SKM-1 treated with dmso at 0.1 percent for 144 hours (cell line): ENCODE data around the gene TMEM89.

Experiments
- DNase-seq: peaks from one replicate; lab custom pipeline; 2025; ENCODE audit not compliant: unreplicated experiment; lab: John Stamatoyannopoulos, UW

TMEM89 gene

DNA sequence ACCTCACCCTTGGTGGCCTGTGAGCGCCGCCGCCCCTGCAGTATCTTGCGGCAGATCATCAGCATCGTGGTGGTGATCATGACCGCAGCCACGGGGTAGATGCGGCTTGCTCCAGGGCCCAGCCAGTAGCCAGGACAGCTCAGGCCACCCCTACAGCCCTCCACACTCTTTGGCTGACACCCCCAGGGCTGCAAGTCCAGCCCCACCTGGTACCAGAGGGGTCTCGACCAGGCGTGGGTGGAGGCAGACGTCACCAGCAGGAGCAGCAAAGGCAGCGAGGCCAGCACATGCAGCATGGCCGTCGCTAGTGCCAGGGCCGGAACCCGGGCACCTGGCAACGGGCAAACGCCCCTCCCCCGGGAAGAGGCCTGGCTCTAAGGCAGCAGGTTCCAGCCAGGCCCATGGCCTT lies at the start of gene TMEM89:
TMEM89 (minus strand) TSS at position 309 of the 409 bp plus-strand sequence; CDS start at position 296, 13 bp downstream.
- DNase-seq: no peak

DNA sequence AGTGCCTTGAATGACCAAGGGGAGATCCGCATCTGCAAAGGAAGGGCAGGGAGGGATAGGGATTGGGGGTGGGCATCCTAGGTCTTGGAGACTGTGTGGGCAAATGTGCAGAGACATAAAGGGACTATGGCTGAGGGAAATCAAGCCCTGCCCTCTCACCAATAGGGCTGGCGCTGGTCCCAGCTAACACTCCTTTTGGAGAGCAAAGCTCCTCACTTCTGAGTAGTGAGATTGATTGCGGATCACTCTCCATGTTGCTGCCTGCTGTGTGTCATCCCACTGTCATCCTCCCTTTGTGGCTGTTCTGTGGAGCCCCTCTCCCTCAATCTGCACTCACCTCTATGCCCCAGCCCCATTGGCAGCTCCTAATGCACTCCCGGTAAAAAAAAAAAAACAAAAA lies 43.4 kb upstream of the TMEM89 start:
- no peak for DNase-seq

DNA sequence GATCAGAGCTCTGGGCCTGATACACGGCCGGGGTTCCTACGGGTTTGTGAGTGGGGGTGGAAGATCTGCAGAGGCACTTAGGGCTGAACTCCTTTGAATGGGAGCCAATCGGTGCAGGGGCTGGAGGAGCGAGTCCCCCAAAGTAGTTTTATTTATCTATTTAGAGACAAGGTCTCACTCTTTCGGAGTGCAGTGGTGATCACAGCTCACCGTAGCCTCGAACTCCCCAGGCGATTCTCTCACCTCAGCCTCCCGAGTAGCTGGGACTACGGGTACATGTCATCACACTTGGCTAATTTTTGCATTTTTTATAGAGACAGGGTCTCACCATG lies 42.7 kb upstream of the TMEM89 start:
- DNase-seq: no peak

GRCh38 chr3:48663489-48664312 lies 42.1 kb upstream of the TMEM89 start:
- peak; percentile 95 for DNase-seq

DNA sequence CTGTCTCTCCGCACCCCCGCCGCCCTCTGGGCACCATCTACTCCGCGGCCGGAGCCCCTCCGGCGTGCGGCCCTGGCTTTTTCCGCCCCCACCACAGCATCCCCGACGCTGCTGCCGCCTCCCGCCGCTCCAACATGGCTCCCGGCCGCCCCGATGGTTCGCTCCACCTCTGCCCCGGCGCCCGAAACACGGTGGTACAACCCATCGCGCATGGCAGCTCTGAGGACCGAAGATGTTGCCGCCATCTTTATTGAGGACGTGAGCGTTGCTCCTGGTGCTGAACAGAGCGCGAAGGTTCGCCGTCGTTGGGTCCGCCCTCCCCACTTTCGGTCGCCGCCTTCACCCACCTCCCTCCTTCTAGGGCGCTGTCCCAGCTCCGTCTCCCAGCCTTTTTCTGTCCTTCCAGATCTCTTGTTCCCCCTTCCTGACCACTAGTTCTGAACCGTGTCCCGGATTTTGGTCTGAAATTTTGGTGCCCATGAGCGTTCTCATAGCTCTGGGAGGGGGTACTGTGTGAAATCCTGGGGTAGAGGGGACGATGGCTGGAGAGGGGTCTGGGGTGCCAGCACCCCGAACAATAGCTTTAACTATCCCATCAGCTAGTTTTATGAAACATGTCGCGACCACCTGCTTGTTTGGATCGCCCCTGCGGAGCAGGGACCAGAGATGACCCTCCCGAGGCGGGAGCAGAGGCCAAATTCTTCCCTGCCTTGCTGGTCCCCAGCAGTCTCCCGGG lies 41.4 kb upstream of the TMEM89 start, which contains the start of gene CELSR3:
CELSR3 (minus strand) TSS at position 134 of the 736 bp plus-strand sequence. CDS start 252 bp downstream, outside the sequence.
- peak; percentile 62 for DNase-seq

- DNase-seq: no peak
Measured at GRCh38 chr3:48662145-48662752, 40.7 kb upstream of the TMEM89 start.

- no peak for DNase-seq
Measured at GRCh38 chr3:48661501-48662144, 40.1 kb upstream of the TMEM89 start.

- no peak for DNase-seq
Measured at GRCh38 chr3:48660800-48661400, 39.3 kb upstream of the TMEM89 start.

- no peak for DNase-seq
Measured at GRCh38 chr3:48656841-48657281, 35.3 kb upstream of the TMEM89 start.

GRCh38 chr3:48656061-48656840 lies 34.7 kb upstream of the TMEM89 start:
- peak; percentile 65 for DNase-seq

GRCh38 chr3:48655606-48656005 lies 34.0 kb upstream of the TMEM89 start:
- DNase-seq: no peak

DNA sequence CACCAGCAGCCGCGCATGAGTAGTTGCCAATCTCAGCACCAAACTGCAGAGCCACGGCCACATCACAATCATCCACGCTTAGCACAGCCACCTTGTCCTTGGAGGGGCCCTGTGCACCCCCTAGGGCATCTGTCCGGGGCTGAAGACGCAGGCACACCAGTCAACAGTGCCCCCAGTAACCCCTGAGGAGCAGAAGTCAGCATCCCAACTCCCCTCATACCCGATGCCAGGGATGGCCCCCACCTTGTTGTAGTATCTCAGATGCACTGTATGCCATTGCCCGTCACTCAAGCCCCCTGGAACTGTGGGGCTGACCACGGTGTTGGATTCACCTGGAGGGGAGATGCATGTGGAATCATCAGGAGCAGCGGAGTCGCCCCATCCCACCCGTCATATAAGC lies 33.5 kb upstream of the TMEM89 start:
- DNase-seq: no peak

DNA sequence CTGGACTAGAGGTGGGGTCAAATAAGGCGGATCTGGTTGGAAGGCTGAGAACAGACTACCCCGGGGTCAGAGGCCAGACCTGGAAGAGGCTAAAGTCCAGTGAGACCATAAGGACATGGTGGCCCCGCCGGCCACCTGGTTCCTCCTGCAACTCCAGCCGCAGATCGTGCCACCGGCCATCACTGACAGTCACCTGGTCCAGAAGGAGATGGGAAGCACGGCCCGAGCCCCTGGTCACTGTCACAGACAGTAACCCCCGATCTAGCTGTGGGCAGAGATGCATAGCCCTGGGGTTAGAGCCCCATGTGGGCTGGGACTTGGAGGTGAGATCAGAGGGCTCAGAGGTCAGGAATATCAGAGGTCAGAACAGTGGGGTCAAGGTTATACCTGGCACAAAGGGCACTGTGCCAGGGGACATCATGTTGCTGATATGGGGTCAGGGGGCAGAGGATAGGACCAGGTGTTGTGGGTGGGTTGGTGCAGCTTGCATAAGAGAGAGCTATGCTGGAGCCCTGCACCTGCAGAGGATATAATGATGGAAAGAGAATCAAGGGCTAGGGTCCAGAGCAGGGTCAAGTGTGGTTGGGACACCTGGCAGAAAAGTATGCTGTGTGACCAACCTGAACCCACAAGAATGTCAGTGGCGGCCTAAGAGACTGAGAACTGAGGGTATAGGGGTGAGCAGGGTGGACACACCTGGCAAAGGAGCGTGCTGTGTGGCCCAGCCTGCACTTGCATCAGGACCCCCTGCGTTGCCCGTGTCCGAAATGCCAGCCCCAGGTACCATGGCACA lies 31.6 kb upstream of the TMEM89 start:
- no peak for DNase-seq

DNA sequence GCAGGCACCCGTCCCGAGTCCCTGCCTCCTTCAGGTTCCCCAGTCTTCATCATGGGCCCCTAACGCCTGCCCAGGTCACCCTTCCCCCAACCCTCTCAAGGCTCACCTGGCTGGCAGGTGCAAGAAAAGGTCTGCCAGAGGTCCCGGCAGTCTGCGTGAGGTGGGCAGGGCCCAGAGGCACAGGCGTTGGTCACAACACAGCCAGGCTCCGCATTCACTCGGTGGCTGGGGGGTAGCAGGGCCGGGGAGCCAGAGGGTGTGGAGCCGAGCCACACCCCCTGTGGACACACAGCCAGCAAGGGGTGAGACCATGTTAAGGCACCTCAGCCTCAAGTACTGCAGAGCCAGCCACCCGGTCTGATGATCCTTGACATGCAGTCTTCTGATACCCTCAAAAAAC lies 30.2 kb upstream of the TMEM89 start:
- no peak for DNase-seq

GRCh38 chr3:48650723-48651122 lies 29.2 kb upstream of the TMEM89 start:
- no peak for DNase-seq

DNA sequence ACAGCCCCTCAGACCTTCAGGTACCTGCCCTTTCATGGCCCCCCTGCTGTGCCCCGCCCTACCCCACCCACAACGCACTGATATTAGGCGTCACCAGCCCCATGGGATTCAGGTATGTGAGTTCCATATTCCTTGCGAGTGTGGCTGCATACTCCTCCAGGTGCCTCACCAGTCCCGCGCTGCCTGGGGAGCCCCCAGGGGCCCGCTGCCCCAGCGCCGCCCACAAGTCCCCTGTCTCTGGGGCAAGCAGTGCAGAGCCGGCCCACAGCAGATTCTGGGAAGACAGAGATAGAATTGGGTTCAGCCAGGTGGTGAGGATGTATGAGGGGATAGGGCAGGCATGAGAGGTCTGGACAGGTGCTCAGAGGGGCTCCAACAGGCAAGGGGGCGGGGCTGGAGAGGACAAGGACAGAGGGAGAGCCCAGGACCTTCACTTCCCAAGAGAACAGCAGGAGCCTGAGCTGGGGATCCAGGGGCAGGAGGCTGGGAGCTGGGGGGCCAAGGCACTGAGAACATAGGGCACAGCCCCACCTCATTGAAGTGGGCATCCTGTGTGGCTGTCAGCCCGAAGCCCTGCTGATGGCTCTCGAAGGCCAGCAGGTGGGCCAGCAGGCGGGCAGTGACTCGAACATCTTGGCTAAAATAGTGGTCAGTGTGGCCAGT lies 26.8 kb upstream of the TMEM89 start:
- DNase-seq: no peak

GRCh38 chr3:48647714-48648113 lies 26.1 kb upstream of the TMEM89 start:
- DNase-seq: no peak

- DNase-seq: no peak
Measured at GRCh38 chr3:48644898-48645760, 23.6 kb upstream of the TMEM89 start.
